ENCODE results near the gene SEPTIN7.
"Not testable (repeated sequence)": the region's sequence is repeated elsewhere in the genome, so short reads cannot be mapped to it uniquely, and the experiment has no call there.

SEPTIN7 gene

DNA sequence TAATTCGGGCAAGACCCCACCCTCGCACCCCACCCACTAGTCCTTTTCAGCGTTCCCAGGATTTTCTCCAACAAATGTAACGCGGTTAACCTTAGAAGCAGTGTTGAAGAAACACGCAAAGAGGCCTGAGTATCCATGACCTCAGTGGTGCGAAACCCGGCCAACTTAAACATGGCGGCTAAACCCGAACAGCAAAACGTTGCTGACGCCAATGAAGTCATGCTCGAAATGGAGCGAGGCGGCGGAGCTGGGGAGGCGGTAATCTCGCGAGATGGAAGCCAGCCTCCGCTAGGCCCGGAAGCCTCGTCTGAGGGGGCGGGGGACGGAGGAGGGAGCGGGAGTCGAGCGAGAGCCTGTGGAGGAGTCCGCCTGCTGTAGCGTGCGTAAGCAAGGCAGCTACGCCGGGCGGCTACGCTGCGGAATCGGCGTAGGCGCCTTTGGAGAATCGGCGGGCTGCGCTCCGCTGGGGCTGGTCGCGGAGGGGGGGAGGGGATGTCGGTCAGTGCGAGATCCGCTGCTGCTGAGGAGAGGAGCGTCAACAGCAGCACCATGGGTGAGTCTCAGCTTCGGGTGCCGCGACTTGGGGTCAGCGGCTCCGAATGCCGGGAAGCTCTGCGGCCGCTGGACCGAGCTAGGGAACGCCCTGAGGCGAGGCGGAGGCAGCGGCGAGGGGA, at the start of gene SEPTIN7:
TSS of gene SEPTIN7 (plus strand) at position 340 of the 674 bp plus-strand sequence. CDS start at position 493, 153 bp downstream.
- DNase-seq = peak; percentile 98

DNA sequence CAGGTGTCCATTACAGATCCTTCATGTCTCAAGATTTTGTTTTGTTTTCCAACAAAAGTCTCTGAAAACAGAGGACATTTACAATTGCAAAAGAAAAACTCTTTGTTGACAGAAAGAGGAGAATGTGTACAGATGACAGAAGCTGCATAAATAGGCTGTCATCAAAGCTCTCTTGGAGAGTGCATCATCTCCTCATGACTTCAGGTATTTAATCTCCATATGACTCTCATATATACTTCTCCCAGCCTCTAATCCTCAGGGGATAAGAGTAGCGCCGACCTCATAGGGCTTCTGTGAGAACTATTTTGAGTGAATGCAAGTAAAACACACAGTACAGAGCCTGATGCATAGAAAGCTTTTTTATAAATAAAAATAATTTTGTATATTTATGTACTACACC, 48.1 kb upstream of the SEPTIN7 start:
- no peak for DNase-seq

DNA sequence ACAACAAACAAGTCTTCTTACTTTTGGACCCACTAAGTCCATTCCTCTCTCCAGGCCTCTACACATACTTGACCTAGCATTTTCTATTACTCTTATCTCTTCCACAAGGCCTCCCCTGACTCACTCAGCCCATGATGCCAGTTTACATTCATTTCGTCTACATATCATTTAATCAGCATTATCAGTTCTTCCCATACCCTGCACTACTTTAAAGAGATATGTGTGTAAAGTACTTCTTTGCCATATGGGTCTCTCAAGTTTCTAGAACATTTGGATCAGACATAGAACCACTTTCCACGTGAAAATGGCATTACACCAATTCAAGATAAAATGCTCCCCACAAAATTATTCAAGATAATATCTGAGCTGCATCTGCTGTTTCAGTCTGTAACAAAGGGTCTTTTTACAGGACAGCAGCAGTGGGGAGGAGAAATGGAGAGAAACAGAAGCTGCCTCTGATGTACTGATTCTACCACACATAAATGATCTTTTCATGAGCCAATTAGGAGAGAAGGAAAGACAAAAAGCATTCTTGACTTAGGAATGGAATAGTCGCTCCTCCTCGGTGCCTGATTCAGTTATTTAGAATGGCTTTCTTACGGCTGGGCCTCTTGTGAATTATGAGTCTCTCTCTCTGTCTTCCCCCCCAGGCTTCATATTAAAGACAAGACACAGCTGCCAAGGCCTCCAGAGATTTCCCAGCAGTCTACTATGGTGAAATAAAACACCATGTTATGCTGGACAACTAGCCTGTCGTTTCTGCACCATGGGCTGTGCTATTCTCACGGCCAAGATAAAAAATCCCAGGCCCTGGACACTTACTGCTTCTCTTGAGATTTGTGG, 46.9 kb upstream of the SEPTIN7 start:
- no peak for DNase-seq

DNA sequence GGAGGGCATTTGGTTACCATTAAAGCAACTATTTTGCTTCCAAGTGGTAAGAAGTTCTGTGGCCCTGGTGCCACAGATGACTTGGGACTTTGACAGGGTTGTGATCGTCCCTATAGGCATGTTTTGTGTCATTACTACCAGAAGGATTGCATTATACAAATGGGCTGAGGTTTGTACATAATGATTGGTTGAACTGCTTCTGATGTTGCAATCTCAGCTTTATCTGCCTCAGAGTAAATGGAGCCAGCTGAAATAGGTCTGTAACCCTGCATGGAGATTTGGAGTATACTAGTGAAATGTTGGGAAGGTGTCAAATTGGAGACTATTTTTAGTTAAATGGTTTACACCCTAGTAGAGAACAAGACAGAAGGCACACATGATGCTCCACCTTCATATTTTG, 46.1 kb upstream of the SEPTIN7 start:
- no peak for DNase-seq

DNA sequence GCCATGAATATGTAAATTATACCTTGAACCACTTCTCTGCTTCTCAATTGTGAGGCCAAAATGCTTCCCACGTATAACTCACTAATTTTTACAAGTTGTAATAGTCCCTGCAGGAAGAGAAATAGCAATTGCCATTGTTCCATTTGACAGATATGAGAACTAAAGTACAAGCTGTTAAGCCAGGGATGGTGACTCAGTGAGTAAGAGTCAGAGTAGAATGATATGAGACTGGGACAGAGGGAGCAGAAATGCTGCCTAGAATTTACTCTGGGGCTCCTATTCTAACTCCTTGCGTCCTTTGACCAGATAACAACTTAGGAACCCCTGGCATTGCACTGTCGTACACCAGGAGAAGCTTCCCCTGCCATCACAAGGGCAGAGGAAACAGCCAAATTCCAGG, 45.1 kb upstream of the SEPTIN7 start:
- no peak for DNase-seq

DNA sequence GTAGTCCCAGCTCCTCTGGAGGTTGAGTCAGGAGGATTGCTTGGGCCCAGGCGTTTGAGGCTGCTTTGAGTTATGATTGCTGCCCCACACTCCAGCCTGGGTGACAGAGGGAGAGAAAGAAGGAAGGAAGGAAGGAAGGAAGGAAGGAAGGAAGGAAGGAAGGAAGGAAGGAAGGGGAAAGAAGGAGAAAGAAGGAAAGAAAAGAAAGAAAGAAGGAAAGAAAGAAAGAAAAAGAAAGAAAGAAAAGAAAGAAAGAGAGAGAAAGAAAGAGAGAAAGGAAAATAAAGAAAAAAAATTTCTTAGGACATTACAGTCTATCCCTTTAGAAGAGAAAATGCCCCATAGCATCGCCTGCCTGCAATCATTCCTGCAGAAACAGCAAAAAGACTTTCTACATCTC, 44.4 kb upstream of the SEPTIN7 start:
- not testable (repeated sequence) for DNase-seq

DNA sequence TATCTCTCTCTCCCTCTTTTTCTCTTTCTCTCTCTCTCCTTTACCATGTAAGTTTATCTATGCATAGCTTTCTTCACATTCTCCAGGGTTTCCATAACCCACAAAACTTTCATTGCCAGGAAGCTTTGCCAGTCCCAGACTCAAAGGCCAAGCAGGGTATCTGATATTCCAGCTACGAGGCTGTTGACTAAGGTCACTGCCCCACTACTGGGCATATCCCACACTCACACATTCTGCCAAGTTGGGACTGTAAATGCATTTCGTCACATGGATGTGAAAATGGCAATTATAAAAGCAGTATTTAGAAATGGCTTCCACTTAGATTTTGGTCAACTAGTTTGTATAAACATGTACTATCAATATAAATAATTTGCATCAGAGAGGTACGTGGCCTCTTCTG, 43.3 kb upstream of the SEPTIN7 start:
- DNase-seq = no peak

DNA sequence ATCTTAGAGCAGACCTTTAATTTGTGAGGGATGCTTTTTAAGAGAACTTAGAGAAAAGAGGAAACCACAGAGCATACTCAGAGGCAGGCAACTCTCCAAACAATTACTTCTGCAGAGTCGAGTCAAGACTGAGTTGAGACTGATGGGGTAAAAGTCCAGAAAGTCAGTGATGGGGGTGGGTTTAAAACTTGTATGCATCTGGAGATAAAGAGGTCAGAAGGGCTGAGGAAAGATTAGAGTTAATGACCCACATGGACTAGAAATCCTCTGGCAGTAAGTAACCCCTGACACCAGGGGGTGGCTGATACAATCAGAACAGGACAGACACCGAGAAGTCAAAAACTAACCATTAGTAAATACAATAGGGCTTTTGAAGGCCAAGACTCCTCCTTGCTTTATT, 42.4 kb upstream of the SEPTIN7 start:
- DNase-seq = no peak

DNA sequence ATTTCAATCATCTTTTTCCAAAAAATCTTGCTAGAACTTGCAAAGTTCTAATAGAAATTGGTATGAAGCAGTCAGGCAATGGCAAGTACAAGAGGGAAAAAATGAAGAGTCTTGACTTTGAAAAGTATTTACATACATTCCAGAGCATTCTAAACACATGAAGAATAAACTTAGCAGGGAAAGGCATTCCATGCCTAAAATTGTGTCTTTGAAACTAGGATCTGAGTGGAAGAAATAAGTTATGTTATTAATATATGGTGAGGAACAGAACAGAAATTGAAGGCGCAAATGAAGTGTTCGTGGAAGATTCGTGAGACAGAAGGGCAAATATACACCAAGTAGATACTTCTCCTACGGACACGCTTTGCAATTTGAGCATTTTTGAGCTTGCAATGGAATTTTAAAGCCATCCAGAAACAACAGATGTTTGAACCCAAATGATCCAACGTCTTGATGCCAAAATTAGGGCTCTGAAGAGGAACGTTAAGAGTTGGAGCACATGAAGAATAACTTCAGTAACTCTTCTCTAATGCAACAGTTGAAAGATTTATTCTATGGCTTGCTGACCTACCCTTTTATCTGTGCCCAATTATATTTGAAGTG, 40.6 kb upstream of the SEPTIN7 start:
- DNase-seq = no peak

DNA sequence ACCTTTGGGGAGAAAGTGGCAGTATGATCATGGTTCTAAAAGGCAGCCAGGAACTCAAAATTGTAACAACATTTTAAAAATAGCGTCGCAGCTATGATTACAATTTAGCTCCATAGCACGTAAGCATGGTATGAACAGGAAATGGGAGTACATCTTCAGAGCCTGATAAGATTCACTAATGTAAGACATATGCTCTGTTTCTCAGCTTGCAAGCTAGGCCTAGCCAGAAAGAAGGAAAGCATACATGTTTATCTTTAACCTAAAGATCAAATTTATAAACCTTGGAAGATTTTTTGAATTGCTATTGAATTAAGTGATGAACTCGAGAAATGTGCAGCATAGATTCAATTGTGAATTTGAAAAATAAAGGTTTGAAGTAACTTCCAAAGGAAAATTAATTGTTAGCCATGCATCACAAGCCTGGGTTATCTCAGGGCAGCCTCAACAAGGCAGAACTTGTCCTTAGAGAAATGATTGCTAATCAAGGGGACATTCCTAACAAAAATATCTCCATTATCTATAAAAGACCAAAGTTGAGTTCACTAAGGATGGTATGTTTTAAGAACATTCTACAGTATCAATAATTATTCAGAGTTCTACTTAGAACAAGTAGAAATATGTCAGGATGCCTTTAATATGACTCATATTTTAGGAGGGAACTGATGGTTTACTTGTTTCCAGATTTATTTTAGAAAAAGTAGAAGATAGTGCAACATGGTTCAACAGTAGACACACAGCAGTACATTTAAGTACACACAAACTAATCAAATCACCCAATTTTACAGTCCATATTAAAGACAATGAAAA, 38.8 kb upstream of the SEPTIN7 start:
- DNase-seq = no peak

DNA sequence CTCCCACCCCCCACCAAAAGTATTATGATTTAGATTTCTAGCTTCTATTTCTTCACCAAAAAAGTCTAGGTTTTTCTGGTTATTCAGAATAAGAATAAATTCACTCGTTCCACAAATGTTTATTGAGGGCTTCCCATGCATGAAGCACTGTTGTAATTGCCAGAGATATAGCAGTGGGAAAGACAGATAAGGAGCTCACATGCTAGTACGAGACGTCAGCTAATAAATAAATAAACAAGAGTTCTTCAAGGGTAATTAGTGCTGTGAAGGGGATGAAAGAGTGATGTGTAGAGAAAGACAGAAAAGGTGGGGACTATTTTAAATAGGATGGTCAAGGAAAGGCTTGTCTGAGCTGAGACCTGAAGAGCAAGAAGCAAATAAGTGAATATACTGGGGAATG, 38.1 kb upstream of the SEPTIN7 start:
- DNase-seq = no peak

DNA sequence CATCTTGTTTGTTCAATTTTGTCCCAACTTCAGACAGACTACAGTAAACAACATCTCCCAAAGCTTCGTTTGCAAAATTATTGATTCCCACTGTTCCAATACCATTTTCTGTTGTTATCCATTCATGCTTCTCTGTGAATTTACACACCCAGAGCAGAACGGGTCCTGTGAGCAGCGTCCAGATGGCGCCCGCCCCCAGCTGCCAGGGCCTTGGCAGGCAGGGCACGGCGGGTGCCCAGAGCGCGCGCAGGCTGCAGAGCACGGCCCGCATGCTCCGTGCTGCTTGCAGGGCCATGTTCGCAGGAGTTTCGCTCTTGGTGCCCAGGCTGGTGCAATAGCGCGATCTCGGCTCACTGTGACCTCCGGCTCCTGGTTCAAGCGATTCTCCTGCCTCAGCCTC, 32.5 kb upstream of the SEPTIN7 start:
- no peak for DNase-seq

DNA sequence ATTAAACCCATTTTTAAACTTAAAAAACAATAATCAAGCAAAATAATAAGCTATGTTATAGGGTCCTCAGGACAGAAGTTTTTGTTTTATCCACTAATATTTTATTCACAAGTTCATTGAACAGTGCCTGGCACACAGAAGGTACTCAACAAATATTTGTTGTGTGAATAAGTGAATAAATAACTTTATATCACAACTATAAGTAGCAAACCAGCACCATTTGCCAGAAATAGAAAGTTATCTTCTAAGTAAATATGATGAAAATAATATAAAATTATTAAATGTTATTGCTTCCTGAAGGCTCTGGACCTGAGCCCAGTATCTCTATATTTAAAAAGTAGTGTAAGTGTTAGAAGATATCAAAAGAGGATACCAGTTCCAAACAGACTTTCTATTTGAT, 29.1 kb upstream of the SEPTIN7 start:
- DNase-seq = no peak

DNA sequence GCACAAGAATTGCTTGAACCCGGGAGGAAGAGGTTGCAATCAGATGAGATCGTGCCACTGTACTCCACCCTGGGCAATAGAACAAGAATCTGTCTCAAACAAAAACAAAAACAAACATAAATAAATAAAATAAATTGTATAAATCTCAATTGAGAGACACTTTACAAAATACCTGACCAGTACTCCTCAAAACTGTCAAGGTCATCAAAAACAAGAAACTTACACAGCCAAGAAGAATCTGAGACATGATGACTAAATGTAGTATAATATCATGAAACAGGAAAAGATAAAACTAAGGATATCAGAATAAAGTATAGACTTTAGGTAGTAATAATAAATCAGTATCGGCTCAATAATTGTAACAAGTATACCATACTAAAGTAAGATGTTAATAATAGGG, 26.9 kb upstream of the SEPTIN7 start:
- DNase-seq = no peak

DNA sequence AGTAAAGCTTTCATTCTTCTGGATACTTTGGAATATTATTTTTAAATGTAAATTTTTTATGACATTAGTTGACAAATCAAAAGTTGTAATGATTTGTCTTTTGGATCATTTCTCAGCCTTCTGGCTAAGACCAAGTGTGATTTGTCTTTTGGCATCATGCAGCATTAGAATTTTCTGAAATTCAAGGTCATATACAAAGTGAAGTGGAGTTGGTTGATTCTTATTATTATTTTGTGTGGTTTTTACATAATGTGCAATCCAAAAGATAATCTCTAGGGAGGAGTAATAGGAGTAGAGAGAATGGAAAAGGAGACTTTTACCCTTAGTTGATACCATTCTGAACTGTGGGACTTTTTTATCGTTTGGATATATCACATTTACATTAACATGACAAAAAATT, 24.2 kb upstream of the SEPTIN7 start:
- no peak for DNase-seq

DNA sequence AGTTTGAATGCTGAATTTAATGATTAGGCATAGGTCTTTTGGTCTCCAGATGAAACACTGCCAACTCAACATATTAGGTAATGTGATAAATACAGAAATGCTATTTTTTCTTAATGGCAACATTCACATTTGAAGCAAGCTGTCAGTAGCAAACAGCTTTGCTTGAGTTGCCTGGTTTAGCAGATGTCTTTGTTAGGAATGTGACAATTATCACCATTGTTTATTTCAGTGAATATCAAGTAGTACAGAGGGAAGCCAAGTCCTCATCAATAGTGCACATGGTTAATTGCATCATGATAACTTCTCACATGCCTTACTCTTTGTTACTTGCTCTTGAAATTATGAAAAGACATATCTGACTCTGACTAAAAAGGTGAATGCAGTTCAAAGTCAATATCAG, 23.7 kb upstream of the SEPTIN7 start:
- no peak for DNase-seq

DNA sequence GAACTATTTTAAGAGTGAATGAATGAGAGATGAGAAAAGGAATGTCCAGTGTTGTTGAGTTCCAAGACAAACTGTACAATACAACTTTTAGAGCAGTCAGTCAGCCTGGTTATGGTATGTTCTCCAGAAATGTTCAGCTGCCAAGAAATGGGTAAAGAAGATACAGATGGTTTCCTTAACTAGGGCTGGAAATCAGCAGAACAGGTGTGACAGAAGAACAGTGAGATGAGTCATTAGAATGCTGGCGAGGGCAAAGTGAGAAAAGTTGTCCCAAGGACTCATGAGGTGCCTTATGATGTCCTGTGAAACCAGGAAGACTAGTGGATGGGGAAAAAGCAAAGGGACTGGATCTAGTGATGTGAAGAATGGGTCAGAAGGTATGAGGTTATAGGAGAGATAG, 20.8 kb upstream of the SEPTIN7 start:
- DNase-seq = no peak

DNA sequence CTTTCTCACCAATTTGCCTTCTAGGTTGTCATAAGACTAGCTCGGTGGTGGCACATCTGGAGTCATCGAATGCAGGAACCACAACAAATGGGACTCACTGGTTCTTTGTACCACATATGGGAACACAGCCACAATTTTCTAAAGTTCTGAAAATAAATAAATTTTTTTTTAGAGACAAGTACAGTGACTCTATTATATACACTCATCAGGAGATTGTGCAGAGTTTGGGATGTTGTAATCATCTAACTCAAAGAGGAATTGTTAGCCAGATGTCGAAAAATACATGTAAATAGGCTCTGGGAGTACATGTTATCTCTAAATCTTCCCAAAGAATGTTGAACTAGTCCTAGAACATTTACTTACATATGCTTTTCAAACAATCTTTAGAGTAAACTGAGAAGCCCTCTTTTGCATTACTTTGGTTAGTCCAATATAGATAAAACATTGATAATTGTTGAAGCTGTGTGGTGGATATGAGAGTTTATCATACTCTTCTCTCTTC, 19.6 kb upstream of the SEPTIN7 start:
- DNase-seq = no peak

DNA sequence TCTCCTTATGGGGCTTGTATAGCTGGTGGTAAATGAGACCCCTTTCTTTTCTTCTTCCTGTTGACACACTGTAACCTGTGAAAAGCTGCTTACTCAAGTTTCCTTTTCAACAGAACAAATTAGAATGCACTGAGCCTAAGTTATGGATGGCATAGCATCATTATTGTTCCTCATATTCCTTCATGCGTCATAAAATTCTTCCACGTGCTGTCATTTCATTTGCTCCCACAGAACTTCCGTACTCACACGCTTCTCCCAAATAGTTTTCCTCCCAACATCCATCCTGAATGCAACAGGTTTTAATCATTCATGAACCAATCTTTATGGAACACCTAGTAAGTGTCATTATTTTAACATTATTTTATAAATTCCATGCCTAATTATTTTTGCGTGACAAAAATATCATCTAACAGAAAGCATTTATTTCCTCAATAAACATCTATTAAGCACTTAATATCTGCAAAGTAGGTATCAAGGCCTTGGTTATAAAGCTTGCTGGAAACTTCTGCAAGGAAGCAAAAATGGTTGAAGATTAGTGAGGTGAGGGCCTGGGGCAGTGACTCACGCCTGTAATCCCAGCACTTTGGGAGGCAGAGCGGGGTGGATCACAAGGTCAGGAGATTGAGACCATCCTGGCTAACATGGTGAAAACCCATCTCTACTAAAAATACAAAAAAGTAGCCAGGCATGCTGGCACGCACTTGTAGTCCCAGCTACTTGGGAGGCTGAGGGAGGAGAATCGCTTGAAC, 18.9 kb upstream of the SEPTIN7 start:
- no peak for DNase-seq

DNA sequence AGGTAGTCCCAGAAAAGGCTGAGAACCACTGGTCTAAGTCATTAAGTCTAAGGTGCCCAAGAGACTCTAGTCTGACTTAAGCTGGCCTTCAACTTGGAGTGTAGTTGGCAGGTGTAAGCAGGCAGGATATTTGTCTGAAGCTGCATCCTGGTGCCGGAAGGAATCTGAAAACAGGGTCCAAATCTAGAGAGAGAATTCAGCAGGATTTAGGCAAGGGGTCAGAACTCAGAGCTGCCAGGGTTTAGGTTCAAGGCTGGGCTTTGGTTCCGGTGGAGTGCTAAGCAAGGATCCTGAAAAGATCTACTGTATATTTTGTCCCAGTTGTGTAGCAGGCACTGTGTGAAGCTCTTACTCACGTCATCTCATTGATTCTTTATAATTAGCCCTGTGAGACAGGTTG, 16.5 kb upstream of the SEPTIN7 start:
- no peak for DNase-seq

DNA sequence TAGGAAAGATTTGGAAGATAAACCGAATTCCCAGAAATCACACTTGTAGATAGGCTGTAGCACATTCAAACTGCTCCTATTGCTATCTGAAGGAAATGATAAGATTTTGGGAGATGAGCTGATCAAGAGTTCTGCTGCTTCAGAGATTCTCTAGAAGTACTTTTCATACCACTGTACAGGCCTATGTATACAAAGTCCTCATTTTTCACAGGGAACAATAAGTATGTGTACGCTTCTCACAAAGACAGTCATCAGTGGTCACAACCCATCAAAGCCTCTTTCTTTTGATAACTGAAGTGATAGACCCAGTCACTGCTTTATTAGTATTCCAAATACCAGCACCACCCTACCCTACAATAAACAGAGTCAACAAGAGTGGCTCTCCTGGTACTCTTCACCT, 15.6 kb upstream of the SEPTIN7 start:
- no peak for DNase-seq

DNA sequence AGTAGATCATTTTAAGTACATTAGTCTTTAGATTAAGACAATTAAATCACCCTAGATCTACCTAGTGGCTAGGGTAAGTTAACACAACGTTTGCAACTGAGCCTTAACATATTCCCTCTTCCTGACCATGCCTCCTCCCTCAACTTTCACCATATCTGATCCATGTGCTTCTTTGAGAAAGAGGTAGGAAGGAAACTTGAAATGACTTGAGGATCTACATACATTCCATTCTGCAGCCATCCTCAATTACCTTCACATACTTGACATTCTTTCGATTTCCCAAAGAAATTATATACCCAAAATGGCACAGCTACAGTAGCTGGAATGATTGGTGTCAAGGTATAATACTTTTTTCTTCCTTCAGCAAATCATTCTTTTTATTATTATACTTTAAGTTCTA, 12.9 kb upstream of the SEPTIN7 start:
- DNase-seq = no peak
